Stomach (tissue), 9 donors: ENCODE results near the gene KLF18. TPM values are rescaled to one million over a fixed set of nuclear protein-coding genes. Genes with fewer than 3 reads are reported as not detected.

Experiments used
- DNase-seq, 2 donors: peaks; one replicate each; pipeline versions ENCODE4 v3.0.0 to v3.0.0-alpha.2; 2013 to 2019
- H3K27ac ChIP-seq, 5 donors: fragments of 200-600 bp in 4 of 5; sonication (generic) in 4 of 5; one replicate each; pipeline ENCODE4 v1.5.1; 2013 to 2019; ENCODE audit warnings: mild to moderate bottlenecking in 1 of 5, moderate library complexity in 1 of 5
- H3K27me3 ChIP-seq, 3 donors: fragments of 200-600 bp; sonication (generic); one replicate each; pipeline ENCODE4 v1.5.1; 2017 to 2019; ENCODE audit warnings: mixed run types in 1 of 3
- H3K36me3 ChIP-seq, 4 donors: fragments of 200-600 bp; sonication (generic); 1 replicate in 3 of 4; 2 replicates in 1 of 4; pipeline ENCODE4 v1.5.1; 2016 to 2019
- H3K4me1 ChIP-seq, 4 donors: fragments of 200-600 bp; sonication (generic); one replicate each; pipeline ENCODE4 v1.5.1; 2016 to 2019
- H3K4me3 ChIP-seq, 4 donors: fragments of 200-600 bp; sonication (generic) in 3 of 4; one replicate each; pipeline ENCODE4 v1.5.1; 2016 to 2019; ENCODE audit warnings: mild to moderate bottlenecking in 1 of 4
- H3K9me3 ChIP-seq, 4 donors: fragments of 200-600 bp; sonication (generic); one replicate each; pipeline ENCODE4 v1.5.1; 2016 to 2019
- CTCF ChIP-seq, 7 experiments: fragments of 450-650 bp in 4 of 7; fragments of 200-600 bp in 3 of 7; sonication (generic) in 3 of 7; IDR thresholded peaks; one replicate each; pipeline ENCODE4 v1.5.1; 2016 to 2019; ENCODE audit warnings: antibody characterized with exemption in 7 of 7, control low read depth in 2 of 7, mild to moderate bottlenecking in 1 of 7
- EP300 ChIP-seq: sonication (generic); formaldehyde crosslinking; IDR thresholded peaks from one replicate; pipeline ENCODE4 v1.6.1; 2017; ENCODE audit warnings: antibody characterized with exemption
- POLR2A ChIP-seq, 4 donors: fragments of 450-650 bp; IDR thresholded peaks; one replicate each; pipeline ENCODE4 v1.6.1; 2016; ENCODE audit warnings: antibody characterized with exemption in 4 of 4, control low read depth in 2 of 4, mild to moderate bottlenecking in 1 of 4, moderate library complexity in 1 of 4
- POLR2AphosphoS5 ChIP-seq, 3 donors: sonication (generic); formaldehyde crosslinking; IDR thresholded peaks; one replicate each; pipeline ENCODE4 v1.6.1; 2016; ENCODE audit warnings: antibody characterized with exemption in 3 of 3
- WGBS, 5 donors: extraction: QIAGEN DNeasy Blood & Tissue Kit in 3 of 5; methylation state at CpG; one replicate each; pipeline versions ENCODE4 v1.1.5 to v1.1.7; 2013 to 2018; 5-methylcytosine and 5-hydroxymethylcytosine counted together
- intact Hi-C: fragments of 100-400 bp; cut with DNase I; formaldehyde crosslinking; loops from one replicate; pipeline ENCODE4 v1.15.1; 2023; ENCODE audit warnings: low total_unique reads
- polyA plus RNA-seq, 3 donors: library from polyadenylated mRNA; stranded (reverse); fragments of 200-250 nt; gene quantifications; one replicate each; pipeline ENCODE4 v1.2.3, GENCODE V29; 2013
- total RNA-seq, 5 donors: library from RNA; depleted of rRNA; stranded (reverse); fragments of >200 nt; gene quantifications; one replicate each; pipeline versions ENCODE4 v1.1.0 to v1.2.3, GENCODE V29; 2014 to 2016
- donor health status: healthy with polysubstance abuse.
- donor health status: Bipolar disorder and iron deficiency.
- donor health status: healthy.

KLF18 gene
- total and polyA plus RNA-seq, 8 donors: not detected

- TF ChIP-seq POLR2AphosphoS5 (IDR thresholded peaks at IDR 0.05) (no peak), POLR2A (IDR thresholded peaks at IDR 0.05) (no peak)
- H3K27ac ChIP-seq: no peak overlapping the region
- H3K4me1 ChIP-seq: no peaks in the 10 kb centered on the region
- intact Hi-C loops: no loop called here
- no peak overlapping the region for H3K4me3 ChIP-seq
- no peaks in the 10 kb centered on the region for H3K36me3 ChIP-seq
- H3K27me3 ChIP-seq: no peaks in the 10 kb centered on the region
- no peaks in the 10 kb centered on the region for H3K9me3 ChIP-seq
- no peak for DNase-seq
These were observed 20.1 kb upstream of the KLF18 start for GRCh38 chr1:44161546-44161945.

- no peak for DNase-seq
- intact Hi-C loops: no loop called here
- no peaks in the 10 kb centered on the region for H3K9me3 ChIP-seq
- H3K27ac ChIP-seq: no peak overlapping the region
- no peaks in the 10 kb centered on the region for H3K36me3 ChIP-seq
- no peaks in the 10 kb centered on the region for H3K27me3 ChIP-seq
- TF ChIP-seq EP300: no peak
- no peak for TF ChIP-seq POLR2A (IDR thresholded peaks at IDR 0.05)
- TF ChIP-seq CTCF (IDR thresholded peaks at IDR 0.05): no peak
- no peak for TF ChIP-seq POLR2AphosphoS5 (IDR thresholded peaks at IDR 0.05)
- no peak overlapping the region for H3K4me3 ChIP-seq
- no peaks in the 10 kb centered on the region for H3K4me1 ChIP-seq
These were observed 17.4 kb upstream of the KLF18 start for GRCh38 chr1:44158871-44159270.

- intact Hi-C loops: no loop called here
- Histone ChIP-seq H3K4me1 (no peaks in the 10 kb centered on the region), H3K9me3 (no peaks in the 10 kb centered on the region), H3K36me3 (no peaks in the 10 kb centered on the region), H3K27ac (no peak overlapping the region), H3K27me3 (no peaks in the 10 kb centered on the region), H3K4me3 (no peak overlapping the region)
- DNase-seq: no peak
- no peak for TF ChIP-seq POLR2AphosphoS5 (IDR thresholded peaks at IDR 0.05)
- no peak for TF ChIP-seq POLR2A (IDR thresholded peaks at IDR 0.05)
- no peak for TF ChIP-seq EP300
- TF ChIP-seq CTCF (IDR thresholded peaks at IDR 0.05): no peak
- WGBS, 5 donors: 35 to 71% (median 59%) methylated on average over 1 of the region's 1 CpG
These were observed 16.5 kb upstream of the KLF18 start for GRCh38 chr1:44157903-44158302.

GRCh38 chr1:44154049-44154448 lies 12.6 kb upstream of the KLF18 start:
- no peak for TF ChIP-seq POLR2AphosphoS5 (IDR thresholded peaks at IDR 0.05)
- TF ChIP-seq EP300: no peak
- Histone ChIP-seq H3K27me3 (peaks cover 0 to 10% (median 0%) of the 10 kb centered on the region in 3 donors), H3K36me3 (no peaks in the 10 kb centered on the region), H3K9me3 (no peaks in the 10 kb centered on the region), H3K4me1 (no peaks in the 10 kb centered on the region), H3K27ac (no peak overlapping the region), H3K4me3 (no peak overlapping the region)
- intact Hi-C loops: no loop called here
- DNase-seq: no peak
- 67 to 79% (median 77%) methylated on average over 3 of the region's 3 CpGs for WGBS, 5 donors

- intact Hi-C loops: no loop called here
- no peaks in the 10 kb centered on the region for H3K9me3 ChIP-seq
- H3K4me1 ChIP-seq: no peaks in the 10 kb centered on the region
- DNase-seq: no peak
- 74 to 84% (median 79%) methylated on average over 1 of the region's 1 CpG for WGBS, 5 donors
- no peak for TF ChIP-seq POLR2A (IDR thresholded peaks at IDR 0.05)
- no peak for TF ChIP-seq POLR2AphosphoS5 (IDR thresholded peaks at IDR 0.05)
- TF ChIP-seq EP300: no peak
- no peak for TF ChIP-seq CTCF (IDR thresholded peaks at IDR 0.05)
- no peak overlapping the region for H3K4me3 ChIP-seq
- no peaks in the 10 kb centered on the region for H3K36me3 ChIP-seq
- H3K27me3 ChIP-seq: peaks cover 0 to 13% (median 0%) of the 10 kb centered on the region in 3 donors
- H3K27ac ChIP-seq: no peak overlapping the region
These were observed 11.3 kb upstream of the KLF18 start for GRCh38 chr1:44152692-44153091.
